HCT116 (cell line): ENCODE measurements around the gene B3GALNT2. TPM values are rescaled to one million over a fixed set of nuclear protein-coding genes. Genes with fewer than 3 reads are reported as not detected.

Experiments
- ATAC-seq: fragments of 200-7000 bp; cut with Tn5 transposase; 2 replicates; pipeline ENCODE4 v1.9.1; 2020; ENCODE audit warnings: mild to moderate bottlenecking, moderate library complexity
- Bru-seq: library from RNA; stranded (reverse); fragments of 400-500 nt; gene quantifications from one replicate; lab custom pipeline; 2021; lab: Mats Ljungman, UMichigan
- BruChase-seq, 2 experiments: library from RNA; stranded (reverse); fragments of 400-500 nt; gene quantifications; one replicate each; lab custom pipeline; 2021; lab: Mats Ljungman, UMichigan
- BruUV-seq: library from RNA; stranded (reverse); fragments of 400-500 nt; replicated peaks from 2 replicates; lab custom pipeline; 2021; lab: Mats Ljungman, UMichigan
- CTCF ChIA-PET: fragments of 300-600 bp; sonication (Branson Sonifier 250); formaldehyde crosslinking; loops from one replicate; lab custom pipeline; 2021; ENCODE audit warnings: antibody characterized with exemption; lab: Charles Lee
- POLR2A ChIA-PET: fragments of 300-600, 350-600 bp; sonication (Branson Sonifier 250); formaldehyde crosslinking; loops from one replicate; lab custom pipeline; 2021; ENCODE audit warnings: antibody characterized with exemption; lab: Charles Lee
- RAD21 ChIA-PET, 2 experiments: fragments of 300-600 bp; sonication (Branson Sonifier 250); formaldehyde crosslinking; loops; one replicate each; lab custom pipeline; 2023; ENCODE audit warnings: low total read pairs in 2 of 2; ENCODE audit not compliant: uncharacterized antibody in 2 of 2, unreplicated experiment in 2 of 2, low non-redundant PET in 1 of 2; lab: Charles Lee
- DNase-seq: peaks from one replicate; pipeline ENCODE4 v3.0.0-alpha.2; 2010; ENCODE audit warnings: low read depth, low spot score
- H2AFZ ChIP-seq: fragments of 200-600 bp; shearing (Covaris generic), sonication (generic); 2 replicates; pipeline ENCODE4 v1.6.1; 2017; ENCODE audit warnings: low read depth, mixed run types, mixed read lengths, antibody characterized with exemption, low read length; ENCODE audit not compliant: poor library complexity, severe bottlenecking
- H3K27ac ChIP-seq: 2 replicates; pipeline ENCODE4 v1.5.1; 2012; ENCODE audit warnings: low read depth, low read length
- H3K27me3 ChIP-seq: fragments of 200-600 bp; sonication (generic); 2 replicates; pipeline ENCODE4 v1.6.1; 2016; ENCODE audit warnings: mixed run types, low read length, mixed read lengths; ENCODE audit not compliant: insufficient read depth
- H3K36me3 ChIP-seq, 2 experiments: fragments of 200-500 bp in 1 of 2; fragments of 200-600 bp in 1 of 2; sonication (Bioruptor generic) in 1 of 2; sonication (generic) in 1 of 2; 2 replicates each; pipeline versions ENCODE4 v1.5.1 to v1.6.1; 2014 to 2016; ENCODE audit warnings: low read length in 2 of 2, inconsistent platforms in 1 of 2, mixed read lengths in 1 of 2, mixed run types in 1 of 2; ENCODE audit not compliant: insufficient read depth in 2 of 2, control insufficient read depth in 1 of 2
- H3K4me1 ChIP-seq, 2 experiments: fragments of 200-600 bp in 1 of 2; sonication (generic) in 1 of 2; 2 replicates each; pipeline versions ENCODE4 v1.5.1 to v1.6.1; 2012 to 2017; ENCODE audit warnings: low read length in 2 of 2, inconsistent platforms in 1 of 2, mild to moderate bottlenecking in 1 of 2, mixed read lengths in 1 of 2, mixed run types in 1 of 2, moderate library complexity in 1 of 2; ENCODE audit not compliant: insufficient read depth in 2 of 2, control insufficient read depth in 1 of 2
- H3K4me2 ChIP-seq: fragments of 200-600 bp; sonication (generic); 2 replicates; pipeline ENCODE4 v1.6.1; 2017; ENCODE audit warnings: mixed run types, low read length, mixed read lengths
- H3K4me3 ChIP-seq, 2 experiments: fragments of 200-600 bp in 1 of 2; sonication (generic) in 1 of 2; replicated peaks in 1 of 2; 2 replicates each; pipeline ENCODE4 v1.5.1; 2011 to 2016; ENCODE audit warnings: low read length in 2 of 2, control low read depth in 1 of 2, low read depth in 1 of 2, mild to moderate bottlenecking in 1 of 2, mixed read lengths in 1 of 2, mixed run types in 1 of 2
- H3K79me2 ChIP-seq: fragments of 200-600 bp; sonication (generic); 2 replicates; pipeline ENCODE4 v1.6.1; 2017; ENCODE audit warnings: mild to moderate bottlenecking, mixed run types, low read length, moderate library complexity, mixed read lengths; ENCODE audit not compliant: insufficient read depth
- H3K9ac ChIP-seq: fragments of 200-600 bp; sonication (generic); 2 replicates; pipeline ENCODE4 v1.6.1; 2016; ENCODE audit warnings: low read length, mixed read lengths
- H3K9me2 ChIP-seq: fragments of 200-600 bp; sonication (generic), shearing (Covaris generic); 2 replicates; pipeline ENCODE4 v1.6.1; 2017; ENCODE audit warnings: mixed run types, mild to moderate bottlenecking, moderate library complexity; ENCODE audit not compliant: insufficient read depth
- H3K9me3 ChIP-seq, 2 experiments: fragments of 200-500 bp in 1 of 2; fragments of 200-600 bp in 1 of 2; sonication (Bioruptor generic) in 1 of 2; sonication (generic) in 1 of 2; 2 replicates each; pipeline ENCODE4 v1.6.1; 2014 to 2017; ENCODE audit warnings: low read length in 2 of 2, mixed read lengths in 2 of 2, inconsistent platforms in 1 of 2, low read depth in 1 of 2, mild to moderate bottlenecking in 1 of 2, mixed run types in 1 of 2, moderate library complexity in 1 of 2; ENCODE audit not compliant: control insufficient read depth in 1 of 2, insufficient read depth in 1 of 2
- H4K20me1 ChIP-seq: fragments of 200-600 bp; sonication (generic), shearing (Covaris generic); 2 replicates; pipeline ENCODE4 v1.6.1; 2017; ENCODE audit warnings: mixed run types, mild to moderate bottlenecking, moderate library complexity; ENCODE audit not compliant: insufficient read depth
- POLR2AphosphoS5 ChIP-seq: IDR thresholded peaks from 2 replicates; pipeline ENCODE4 v1.6.1; 2011; ENCODE audit warnings: mild to moderate bottlenecking, low read depth, low read length, moderate library complexity
- REST ChIP-seq: IDR thresholded peaks from 2 replicates; pipeline ENCODE4 v1.6.1; 2012; ENCODE audit warnings: low read depth
- ZFX ChIP-seq: fragments of 450-650 bp; IDR thresholded peaks from 2 replicates; pipeline ENCODE4 v1.6.1; 2017
- intact Hi-C: fragments of 100-400 bp; cut with micrococcal nuclease; formaldehyde crosslinking; loops from 2 replicates; pipeline ENCODE4 v1.10.0; 2022
- long read RNA-seq: library from polyadenylated mRNA; unstranded; transcript quantifications from one replicate; pipeline ENCODE4 v2.0.0, GENCODE V29; 2021; ENCODE audit not compliant: unreplicated experiment
- polyA plus RNA-seq: library from polyadenylated mRNA; unstranded; fragments of >200 nt; gene quantifications from 2 replicates; pipeline ENCODE4 v1.2.1, GENCODE V29; 2012; ENCODE audit warnings: missing spikeins
- total RNA-seq: library from RNA; stranded (reverse); gene quantifications from one replicate; pipeline ENCODE4 v1.2.1, GENCODE V29; 2021; ENCODE audit not compliant: unreplicated experiment

Gene B3GALNT2
- total RNA-seq (36.8 TPM), Bru-seq, nascent RNA (percentile 85 among the genes with signal in this experiment), BruChase-seq, experiment 1, labeled RNA remaining after a 6-hour chase (percentile 76 among the genes with signal in this experiment), BruChase-seq, experiment 2, labeled RNA remaining after a 2-hour chase (percentile 80 among the genes with signal in this experiment)
- polyA plus RNA-seq = 17.8 and 18.6 TPM in 2 replicates
- long read RNA-seq, transcript B3GALNT2-202 (12 exons, 2,015 nt) = major isoform, 36 of 81 reads
- long read RNA-seq, partial matches to known transcripts = 22 of 81 reads
- long read RNA-seq, other reads (novel, unspliced or antisense) = 23 of 81 reads

DNA sequence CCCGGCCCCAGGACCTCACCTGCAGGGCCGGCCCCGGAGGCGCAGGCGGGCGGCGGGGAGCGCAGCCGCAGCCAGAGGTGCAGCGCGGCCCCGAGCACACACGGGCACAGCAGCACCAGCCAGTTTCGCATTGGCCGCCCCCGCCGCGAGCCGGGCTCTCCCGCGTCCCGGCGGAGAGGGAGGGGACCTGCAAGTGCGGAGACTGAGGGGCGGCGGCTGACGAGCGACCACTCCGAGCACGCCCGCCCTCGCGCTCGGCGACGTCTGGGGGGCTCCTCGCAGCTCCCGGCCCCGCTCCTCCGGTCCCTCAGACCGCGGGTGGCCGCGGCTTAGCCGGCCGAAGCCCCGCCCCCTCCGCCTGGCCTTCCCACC, at the start of gene B3GALNT2:
Gene B3GALNT2, minus strand, starts transcription at position 331 of the 372 bp plus-strand sequence. Its CDS starts 200 bp downstream, at position 131.
- Histone ChIP-seq H3K27ac (peak within 1 kb of the TSS; percentile 99), H3K9me2 (no peaks in the 10 kb centered on the region), H4K20me1 (peaks cover 6% of the 10 kb centered on the region; the same call in 1 of the 2 replicates), H3K9me3 (no peaks in the 10 kb centered on the region), H3K36me3 (no peaks in the 10 kb centered on the region), H3K4me1 (peaks cover 10 to 38% of the 10 kb centered on the region in 2 experiments; a peak in 3 of 4 replicates), H3K4me3 (peak within 1 kb of the TSS; percentile 75 to 84), H3K27me3 (no peaks in the 10 kb centered on the region), H3K79me2 (peaks cover 46% of the 10 kb centered on the region), H3K4me2 (peak within 1 kb of the TSS; percentile 89), H3K9ac (peak within 1 kb of the TSS; percentile 99), H2AFZ (peak within 1 kb of the TSS; percentile 49)
- POLR2A ChIA-PET = interaction anchor here (0.9 to 1.5 kb wide), 8 partner anchors 10 to 414 kb away, joined by 3 to 5 read pairs (median 3); partner anchors contain the start of gene TBCE
- CTCF ChIA-PET = interaction anchor here (0.6 to 2.5 kb wide), 14 partner anchors 9 to 468 kb away, joined by 3 to 25 read pairs (median 4); no protein-coding TSS in a partner anchor
- BruUV-seq = no TSS peak
- RAD21 ChIA-PET = interaction anchor here (0.7 to 1.1 kb wide), 4 partner anchors 10 to 279 kb away, joined by 3 to 5 read pairs (median 3); no protein-coding TSS in a partner anchor
- intact Hi-C loops = loop anchor here (2.0 kb wide), 2 partner anchors 137 to 175 kb away; partner anchors contain the start of genes ARID4B, GGPS1 and TBCE
- peak; percentile 46 for ATAC-seq
- TF ChIP-seq POLR2AphosphoS5 = peak; percentile 90
- TF ChIP-seq ZFX = peak; percentile 66; the same call in 1 of the 2 replicates
- TF ChIP-seq REST = no peak
- no peak for DNase-seq
